RPMI8226 (cell line): ENCODE data around the gene PCSK4.

Source experiments
- DNase-seq: peaks from one replicate; pipeline ENCODE4 v3.0.0-alpha.2; 2015

PCSK4 gene

GRCh38 chr19:1435378-1435989 lies 54.7 kb downstream of the PCSK4 start:
- DNase-seq, result no peak

GRCh38 chr19:1434577-1435060 lies 55.5 kb downstream of the PCSK4 start:
- no peak for DNase-seq

GRCh38 chr19:1434040-1434366 lies 56.1 kb downstream of the PCSK4 start:
- DNase-seq, result no peak

GRCh38 chr19:1433119-1434039 lies 56.8 kb downstream of the PCSK4 start:
- no peak for DNase-seq

- no peak for DNase-seq
Measured at GRCh38 chr19:1432507-1432887, 57.7 kb downstream of the PCSK4 start.

- DNase-seq, result no peak
Measured at GRCh38 chr19:1431759-1432506, 58.2 kb downstream of the PCSK4 start.
